ENCODE data around the gene MVB12B.

DNA sequence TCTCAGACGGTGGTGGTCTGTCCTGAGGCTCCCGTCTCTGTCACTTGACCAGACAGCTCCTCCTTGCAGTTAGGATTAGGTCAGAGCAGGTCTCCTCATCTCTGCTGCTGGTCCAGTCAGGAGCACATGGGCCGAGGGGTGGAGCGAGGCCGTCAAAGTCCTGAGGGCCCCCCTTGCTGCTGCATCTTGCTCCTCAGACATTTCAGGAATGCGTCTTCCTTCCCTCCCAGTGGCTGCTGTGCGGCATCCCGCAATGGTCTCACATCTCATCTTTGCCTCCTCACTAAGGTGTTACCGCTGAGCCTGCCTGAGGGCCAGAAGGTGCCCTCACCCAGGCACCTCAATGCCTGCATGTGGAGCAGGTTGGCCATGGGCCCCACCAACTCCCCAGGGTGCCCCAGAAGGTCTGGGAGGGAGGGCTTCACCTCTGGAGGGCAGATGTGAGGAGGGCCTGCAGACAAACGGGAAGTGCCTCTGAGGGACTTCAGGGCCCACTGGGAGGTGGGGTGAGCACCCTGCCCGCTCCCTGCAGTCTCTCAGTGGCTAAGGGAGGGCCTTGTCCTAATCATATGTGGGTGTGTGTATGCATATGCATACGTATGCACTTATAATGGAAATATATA lies 149.4 kb downstream of the MVB12B start:
- TF ChIP-seq, protein P1, sequence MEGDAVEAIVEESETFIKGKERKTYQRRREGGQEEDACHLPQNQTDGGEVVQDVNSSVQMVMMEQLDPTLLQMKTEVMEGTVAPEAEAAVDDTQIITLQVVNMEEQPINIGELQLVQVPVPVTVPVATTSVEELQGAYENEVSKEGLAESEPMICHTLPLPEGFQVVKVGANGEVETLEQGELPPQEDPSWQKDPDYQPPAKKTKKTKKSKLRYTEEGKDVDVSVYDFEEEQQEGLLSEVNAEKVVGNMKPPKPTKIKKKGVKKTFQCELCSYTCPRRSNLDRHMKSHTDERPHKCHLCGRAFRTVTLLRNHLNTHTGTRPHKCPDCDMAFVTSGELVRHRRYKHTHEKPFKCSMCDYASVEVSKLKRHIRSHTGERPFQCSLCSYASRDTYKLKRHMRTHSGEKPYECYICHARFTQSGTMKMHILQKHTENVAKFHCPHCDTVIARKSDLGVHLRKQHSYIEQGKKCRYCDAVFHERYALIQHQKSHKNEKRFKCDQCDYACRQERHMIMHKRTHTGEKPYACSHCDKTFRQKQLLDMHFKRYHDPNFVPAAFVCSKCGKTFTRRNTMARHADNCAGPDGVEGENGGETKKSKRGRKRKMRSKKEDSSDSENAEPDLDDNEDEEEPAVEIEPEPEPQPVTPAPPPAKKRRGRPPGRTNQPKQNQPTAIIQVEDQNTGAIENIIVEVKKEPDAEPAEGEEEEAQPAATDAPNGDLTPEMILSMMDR (IDR thresholded peaks at IDR 0.05; ENCODE audit: low read depth, low read length) = no peak
- TF ChIP-seq POLR2A (IDR thresholded peaks at IDR 0.05; ENCODE audit: extremely low read depth, insufficient read length) (no peak), MYC (IDR thresholded peaks at IDR 0.05; ENCODE audit: low read depth, low read length) (no peak)
